ENCODE measurements around the gene VCAN. TPM values are rescaled to one million over a fixed set of nuclear protein-coding genes. Genes with fewer than 3 reads are reported as not detected.

VCAN gene
- polyA plus RNA-seq, 4 donors: 276 to 344 (median 311) TPM

- no peak for DNase-seq (ENCODE audit: low read depth in 4 of 4, low spot score in 2 of 4)
Observed at GRCh38 chr5:83464261-83464660, 7.3 kb upstream of the VCAN start.

DNA sequence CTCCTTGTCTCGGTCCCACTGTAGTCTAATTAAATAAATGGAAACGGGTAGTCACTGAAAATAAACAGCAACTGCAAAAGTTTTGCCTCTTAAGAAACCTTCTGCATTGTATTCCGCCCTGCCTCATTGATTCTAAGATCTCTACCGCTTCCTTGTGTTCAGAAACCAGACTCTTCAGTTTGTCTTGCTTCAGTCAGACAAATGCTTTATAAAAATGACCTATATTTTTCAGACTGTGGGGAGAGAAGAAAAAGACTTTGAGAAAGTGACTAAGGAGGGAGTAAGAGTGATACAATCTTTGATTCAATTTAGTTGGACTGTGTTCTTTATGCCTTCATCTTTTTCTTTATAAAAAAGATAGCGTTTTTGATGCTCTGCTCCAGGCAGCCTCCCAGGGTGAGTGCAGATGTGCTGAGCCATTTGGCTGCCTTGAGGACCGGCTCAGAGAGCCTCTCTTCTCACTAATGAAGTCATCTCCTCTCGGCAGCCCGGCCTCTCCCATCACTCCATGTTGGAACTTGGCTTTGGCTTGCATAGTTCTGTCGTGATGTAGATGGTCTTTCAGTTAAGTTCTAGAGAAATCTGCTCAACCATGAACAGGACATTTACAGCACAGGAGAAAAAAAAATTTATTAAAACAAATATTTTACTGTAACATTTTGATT lies 4.0 kb upstream of the VCAN start:
- DNase-seq (ENCODE audit: low read depth in 4 of 4, low spot score in 2 of 4): no peak

GRCh38 chr5:83469075-83469474 lies 2.5 kb upstream of the VCAN start:
- DNase-seq (ENCODE audit: low read depth in 4 of 4, low spot score in 2 of 4): no peak

DNA sequence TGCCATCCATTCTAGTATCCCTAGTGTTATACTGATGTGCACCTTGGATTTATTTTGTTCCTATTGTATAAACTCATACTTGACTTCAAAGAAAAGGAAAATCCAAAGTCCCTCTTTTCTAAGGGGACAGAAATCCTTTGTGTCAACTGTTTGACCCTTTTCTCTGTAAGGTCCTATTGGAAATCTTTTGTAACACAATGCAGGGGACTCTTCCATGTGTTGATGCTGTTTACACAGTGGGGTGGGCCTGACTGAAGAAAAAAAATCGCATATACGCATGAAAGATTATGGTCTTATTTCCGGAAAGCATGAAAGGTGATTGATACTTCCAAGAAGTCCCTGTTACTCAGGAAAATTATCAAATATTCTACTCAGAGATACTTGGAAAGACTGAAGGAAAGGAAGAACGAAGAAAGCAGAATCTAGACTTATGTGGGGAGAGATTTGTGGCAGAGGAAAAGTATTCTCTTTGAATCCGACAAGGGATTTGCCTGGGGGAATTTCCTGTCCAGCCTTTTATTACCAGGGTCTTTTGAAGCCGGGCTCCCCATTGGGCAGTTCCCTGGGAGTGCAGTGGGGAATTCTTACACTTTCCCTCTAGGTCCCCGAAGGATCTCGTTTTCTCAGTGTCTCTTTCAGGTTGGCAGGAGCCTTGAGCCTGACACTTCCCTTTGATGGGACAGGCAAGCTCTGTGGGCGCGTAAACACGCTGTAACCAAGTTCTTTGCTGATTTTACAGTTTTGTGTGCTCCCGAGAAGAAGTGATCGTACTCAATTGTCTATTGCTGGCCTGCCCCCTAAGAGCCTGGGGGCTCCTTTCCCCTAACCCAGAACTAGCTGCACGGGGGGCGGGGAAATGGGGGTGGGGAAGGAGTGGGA lies 779 bp upstream of the VCAN start:
- peak; percentile 34 to 77 (median 40) for DNase-seq (ENCODE audit: low read depth in 4 of 4, low spot score in 2 of 4)

GRCh38 chr5:83472213-83472507 lies 616 bp downstream of the VCAN start:
- DNase-seq (ENCODE audit: low read depth in 4 of 4, low spot score in 2 of 4): peak in 2 of 4 donors; percentile 23 to 32

- peak in 3 of 4 donors; percentile 32 to 68 (median 48) for DNase-seq (ENCODE audit: low read depth in 4 of 4, low spot score in 2 of 4)
Observed at GRCh38 chr5:83472508-83473345, 1.2 kb downstream of the VCAN start.

DNA sequence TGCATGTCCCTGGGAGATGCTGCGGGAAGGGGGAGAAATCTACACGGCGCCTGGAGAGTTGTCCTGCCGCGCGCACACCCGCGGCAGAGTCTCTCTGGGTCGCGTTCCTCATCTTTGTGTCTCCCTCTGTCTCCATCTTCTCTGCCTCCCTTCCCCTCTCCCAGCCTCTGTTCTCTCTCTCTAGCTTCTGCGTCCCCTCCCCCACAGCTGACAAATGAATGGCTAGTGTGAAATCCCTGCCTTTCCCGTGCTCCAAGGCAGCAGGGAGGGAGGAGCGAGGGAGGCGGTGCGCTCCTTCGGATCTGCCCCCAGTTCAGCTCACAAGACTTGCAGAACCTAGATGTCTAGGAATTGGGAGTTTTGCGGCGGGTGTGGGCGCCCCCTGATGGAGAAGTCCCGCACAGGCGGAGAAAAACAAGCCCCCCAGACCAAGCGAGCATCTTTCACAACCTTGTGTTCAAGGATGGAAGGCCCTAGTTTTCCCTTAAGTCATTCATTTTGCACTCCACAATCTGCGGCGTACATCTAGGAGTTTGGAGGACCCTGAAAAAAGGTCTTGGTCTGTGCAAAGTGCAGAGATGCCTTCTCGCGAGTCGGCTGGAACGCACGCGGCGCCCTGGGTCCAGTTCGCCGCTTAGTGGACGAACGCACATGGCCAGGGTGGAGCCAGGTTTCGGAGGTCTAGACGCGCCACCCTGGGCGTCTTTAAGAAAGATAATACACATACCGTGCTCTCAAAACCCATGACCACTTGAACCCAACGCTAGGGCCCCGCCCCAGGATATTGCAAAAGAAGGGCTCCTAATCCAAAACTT lies 2.0 kb downstream of the VCAN start:
- DNase-seq (ENCODE audit: low read depth in 4 of 4, low spot score in 2 of 4): peak; percentile 86 to 97 (median 96)

DNA sequence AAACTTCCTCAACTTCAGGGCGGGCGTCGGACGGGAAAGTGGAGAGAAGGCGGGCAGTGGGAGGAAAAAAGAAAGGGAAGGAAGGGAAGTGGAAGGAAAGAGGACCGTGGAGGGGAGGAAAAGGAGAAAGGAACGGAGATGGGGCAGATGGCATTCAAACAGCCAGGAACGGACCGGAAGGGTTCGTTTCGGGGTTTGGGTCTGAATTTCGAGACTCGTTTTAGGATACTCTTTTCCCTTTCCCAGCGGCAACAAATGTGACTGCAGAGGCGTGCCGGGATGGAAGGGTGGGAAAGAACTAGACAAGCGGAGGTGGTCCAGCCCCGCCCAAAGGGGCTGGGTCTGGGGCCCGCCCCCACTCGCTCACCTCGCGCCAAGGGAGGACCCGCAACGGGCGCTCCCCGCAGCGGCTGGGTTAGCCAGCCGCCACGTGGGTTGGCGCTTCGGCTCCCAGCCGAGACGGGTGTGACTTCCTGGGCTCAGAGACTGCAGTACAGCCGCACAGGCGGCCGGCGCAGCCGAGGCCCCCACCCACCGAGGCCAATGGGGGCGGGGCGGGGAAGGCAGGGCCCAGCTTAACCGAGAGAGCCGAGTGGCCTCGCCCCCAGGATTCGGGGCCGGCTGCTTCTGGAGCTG lies 2.7 kb downstream of the VCAN start:
- peak; percentile 68 to 76 (median 75) for DNase-seq (ENCODE audit: low read depth in 4 of 4, low spot score in 2 of 4)

DNA sequence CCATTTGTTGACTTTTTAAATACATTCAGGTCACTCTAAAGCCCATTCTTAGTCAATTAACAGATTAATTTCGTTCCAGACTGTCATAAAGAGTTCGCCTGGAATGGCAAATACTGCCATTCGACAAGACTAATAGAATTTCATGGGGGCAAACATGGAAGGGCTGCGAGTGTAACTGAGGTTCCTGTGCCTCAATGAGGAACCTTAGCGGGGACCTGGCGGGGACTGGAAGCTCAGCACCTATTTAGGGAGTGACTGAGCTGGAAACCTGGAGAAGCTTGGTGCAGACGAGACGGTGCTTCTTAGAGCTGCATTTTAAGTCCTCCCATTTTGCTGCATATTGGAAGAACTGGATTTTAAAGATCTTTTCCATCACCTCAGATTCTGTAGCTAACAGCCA lies 3.4 kb downstream of the VCAN start:
- DNase-seq (ENCODE audit: low read depth in 4 of 4, low spot score in 2 of 4): peak in 1 of 4 donors; percentile 10

GRCh38 chr5:83475391-83475863 lies 3.9 kb downstream of the VCAN start:
- DNase-seq (ENCODE audit: low read depth in 4 of 4, low spot score in 2 of 4): no peak

DNA sequence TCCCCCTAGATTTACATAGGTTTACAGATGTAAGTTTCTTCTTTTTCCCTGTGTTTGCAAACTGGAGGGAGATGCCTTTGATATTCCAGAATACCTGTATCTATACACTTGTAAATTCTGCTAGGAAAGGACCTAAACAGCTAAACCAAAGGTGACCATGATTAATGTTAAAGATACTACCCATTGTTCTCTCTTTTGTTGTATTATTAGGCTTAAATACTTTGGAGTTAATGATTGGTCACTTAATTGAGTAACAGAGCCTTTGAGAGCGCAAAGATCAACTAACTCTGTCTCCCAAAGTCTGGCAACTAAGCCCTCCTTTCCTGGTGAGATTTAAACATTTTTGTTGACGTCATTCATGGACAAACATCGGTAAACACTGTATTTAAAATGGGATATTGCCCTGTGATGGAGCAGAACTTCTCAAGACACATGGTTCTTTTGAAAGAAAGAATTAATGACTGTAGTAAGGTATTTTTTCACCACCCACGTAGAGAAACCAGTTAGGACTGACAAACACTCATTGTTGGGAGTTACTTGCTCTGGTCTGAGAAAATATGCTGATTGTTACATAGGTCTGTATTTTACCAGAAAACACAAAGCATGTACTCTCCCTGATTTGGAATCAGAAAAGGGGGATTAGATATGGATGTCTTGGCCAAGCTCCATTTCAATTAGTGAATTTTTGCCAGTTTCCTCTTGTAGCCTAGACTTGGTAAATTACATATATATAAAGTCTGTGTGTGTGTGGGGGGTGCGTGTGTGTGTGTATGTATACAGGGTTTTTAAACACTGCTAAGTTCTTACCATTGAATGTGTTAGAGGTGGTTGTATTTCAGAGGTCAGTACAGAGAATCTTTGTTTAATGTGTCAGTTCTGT lies 4.6 kb downstream of the VCAN start:
- DNase-seq (ENCODE audit: low read depth in 4 of 4, low spot score in 2 of 4): no peak

- no peak for DNase-seq (ENCODE audit: low read depth in 4 of 4, low spot score in 2 of 4)
Observed at GRCh38 chr5:83482961-83483360, 11.4 kb downstream of the VCAN start.

GRCh38 chr5:83484294-83484693 lies 12.8 kb downstream of the VCAN start:
- no peak for DNase-seq (ENCODE audit: low read depth in 4 of 4, low spot score in 2 of 4)

DNA sequence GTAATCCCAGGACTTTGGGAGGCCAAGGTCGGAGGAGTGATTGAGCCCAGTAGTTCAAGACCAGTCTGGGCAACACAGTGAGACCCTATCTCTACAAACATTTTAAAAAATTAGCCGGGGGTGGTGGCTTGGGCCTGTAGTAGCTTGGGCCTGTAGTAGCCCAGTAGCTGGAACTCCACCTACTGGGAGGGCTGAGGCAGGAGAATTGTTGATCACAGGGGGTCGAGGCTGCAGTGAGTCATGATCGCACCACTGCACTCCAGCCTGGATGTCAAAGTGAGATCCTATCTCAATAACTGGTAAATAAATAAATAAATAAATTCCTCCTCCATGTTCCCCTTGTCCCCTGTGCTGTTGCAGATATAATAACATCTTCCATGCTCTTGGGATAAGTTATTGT lies 14.3 kb downstream of the VCAN start:
- DNase-seq (ENCODE audit: low read depth in 4 of 4, low spot score in 2 of 4): no peak

DNA sequence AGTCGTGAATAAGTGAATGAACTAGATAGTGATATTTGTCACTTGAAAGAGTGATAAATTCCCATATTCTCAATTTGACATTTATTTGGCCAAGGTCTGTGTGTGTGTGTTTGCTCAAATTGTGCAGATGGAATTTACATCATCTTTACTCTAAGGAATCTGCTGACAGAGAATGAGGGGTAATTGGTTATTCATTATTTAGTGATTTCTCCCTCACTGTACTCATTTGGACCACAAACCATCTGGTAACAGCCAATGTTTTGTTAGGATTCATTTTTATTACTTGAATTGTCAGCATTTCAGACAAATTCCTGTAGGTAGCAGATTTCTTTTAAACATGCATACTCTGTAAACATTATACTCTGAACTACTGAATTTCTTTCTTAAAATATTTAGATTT lies 15.6 kb downstream of the VCAN start:
- DNase-seq (ENCODE audit: low read depth in 4 of 4, low spot score in 2 of 4): no peak

- DNase-seq (ENCODE audit: low read depth in 4 of 4, low spot score in 2 of 4): no peak
Observed at GRCh38 chr5:83488271-83488670, 16.7 kb downstream of the VCAN start.

DNA sequence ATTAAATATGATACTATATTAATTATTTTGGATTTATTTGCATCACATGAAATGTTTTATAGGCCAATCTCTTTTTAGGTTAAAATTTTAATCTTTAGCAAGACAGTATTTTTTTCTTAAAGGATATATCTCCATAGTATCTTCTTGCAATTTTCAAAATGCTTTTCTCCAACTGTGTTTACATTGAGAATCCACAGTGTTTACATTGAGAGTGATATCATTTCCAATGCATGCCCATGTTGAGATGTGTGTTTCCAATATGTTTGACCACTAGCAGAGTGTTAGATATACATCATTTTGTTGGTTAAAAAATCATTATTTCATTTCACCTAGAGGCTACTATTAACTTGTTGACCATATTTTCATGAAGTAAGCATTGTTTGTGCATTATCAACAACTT lies 17.3 kb downstream of the VCAN start:
- no peak for DNase-seq (ENCODE audit: low read depth in 4 of 4, low spot score in 2 of 4)

DNA sequence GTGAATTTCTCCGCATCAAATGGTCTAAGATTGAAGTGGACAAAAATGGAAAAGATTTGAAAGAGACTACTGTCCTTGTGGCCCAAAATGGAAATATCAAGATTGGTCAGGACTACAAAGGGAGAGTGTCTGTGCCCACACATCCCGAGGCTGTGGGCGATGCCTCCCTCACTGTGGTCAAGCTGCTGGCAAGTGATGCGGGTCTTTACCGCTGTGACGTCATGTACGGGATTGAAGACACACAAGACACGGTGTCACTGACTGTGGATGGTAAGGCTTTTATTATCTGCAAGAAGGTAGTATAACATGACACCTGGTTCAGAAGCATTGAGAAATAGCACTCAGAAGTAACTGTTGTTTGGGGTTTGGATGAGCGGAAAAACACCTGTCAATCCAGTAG lies 18.7 kb downstream of the VCAN start:
- no peak for DNase-seq (ENCODE audit: low read depth in 4 of 4, low spot score in 2 of 4)

GRCh38 chr5:83492331-83492730 lies 20.8 kb downstream of the VCAN start:
- DNase-seq (ENCODE audit: low read depth in 4 of 4, low spot score in 2 of 4): no peak
